DMS79 treated with DMSO at 0.1 percent for 48 hours (cell line): Measurements from ENCODE around the gene FHIT.
"Not testable (repeated sequence)": the region's sequence is repeated elsewhere in the genome, so short reads cannot be mapped to it uniquely, and the experiment has no call there.

Experiments
- DNase-seq: peaks from one replicate; lab custom pipeline; 2025; lab: John Stamatoyannopoulos, UW

Gene FHIT

DNA sequence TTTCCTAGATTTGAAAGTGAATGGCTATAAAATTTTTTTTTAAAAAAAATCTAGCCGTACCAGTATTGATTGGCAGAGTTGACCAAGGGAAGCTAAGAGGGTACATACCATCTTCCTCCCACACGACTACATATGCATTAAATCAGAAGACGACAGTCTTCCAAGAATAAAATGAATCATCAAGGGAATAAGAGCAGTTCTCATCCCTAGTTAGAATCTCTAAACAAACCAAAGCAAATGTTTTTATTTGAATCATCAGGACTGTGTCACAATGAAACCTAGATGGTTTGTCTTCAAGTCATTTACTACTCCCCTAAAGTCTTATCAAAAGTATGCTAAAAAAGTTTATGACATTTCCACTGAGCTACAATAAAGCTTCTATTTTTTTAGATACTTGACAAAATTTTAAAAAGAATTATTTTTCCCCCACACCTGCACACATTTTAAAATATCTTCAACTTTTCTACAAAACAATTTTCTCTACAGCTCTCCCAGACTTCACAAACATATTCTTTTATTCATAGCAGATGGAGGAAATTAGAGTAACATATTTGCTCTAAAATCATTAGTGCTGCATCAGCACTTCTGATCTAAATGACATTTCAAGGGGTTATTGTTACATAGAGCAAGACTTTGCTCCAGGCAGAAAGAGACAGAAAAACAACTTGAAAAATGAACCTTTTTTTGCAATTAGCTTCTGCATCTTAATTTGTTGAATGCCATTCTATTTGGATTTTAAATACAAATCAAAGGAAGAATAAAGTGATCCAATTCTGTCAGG, 547.1 kb downstream of the FHIT start:
- DNase-seq = no peak

DNA sequence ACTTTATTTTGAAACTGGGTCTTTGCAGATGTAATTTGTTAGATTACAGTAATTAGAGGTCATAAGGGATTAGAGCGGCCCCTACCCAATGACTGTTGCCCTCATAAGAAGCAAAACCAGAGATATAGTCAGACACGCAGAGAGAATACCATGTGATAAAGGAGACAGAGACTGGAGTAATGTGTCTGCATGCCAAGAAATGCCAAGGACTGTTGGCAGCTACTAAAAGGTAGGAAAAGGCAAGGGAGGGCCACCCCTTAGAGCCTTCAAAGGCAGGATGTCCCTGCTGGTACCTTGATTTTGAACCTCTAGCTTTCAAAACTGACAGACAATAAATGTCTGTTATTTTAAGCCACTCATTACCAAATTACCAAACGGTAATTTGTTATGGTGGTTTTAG, 548.2 kb downstream of the FHIT start:
- DNase-seq = no peak

DNA sequence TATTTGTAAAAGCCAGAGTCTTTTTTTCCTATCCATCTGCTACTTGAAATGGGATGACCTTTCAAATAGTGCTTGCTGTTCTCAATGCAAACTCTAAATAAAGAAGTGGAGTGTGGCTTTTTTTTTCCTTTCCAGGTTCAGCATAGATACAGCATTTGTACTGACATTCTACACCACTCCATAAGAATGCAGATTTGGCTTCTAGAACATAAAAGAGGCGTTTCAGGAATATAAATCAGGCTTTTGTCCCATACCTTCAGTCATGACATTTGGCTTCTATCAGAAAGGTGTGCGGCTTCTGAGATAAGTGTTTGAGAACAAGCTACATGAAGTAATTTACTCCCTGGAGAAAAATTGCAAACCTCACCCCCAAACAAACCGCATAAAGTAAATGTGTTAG, 553.1 kb downstream of the FHIT start:
- no peak for DNase-seq

DNA sequence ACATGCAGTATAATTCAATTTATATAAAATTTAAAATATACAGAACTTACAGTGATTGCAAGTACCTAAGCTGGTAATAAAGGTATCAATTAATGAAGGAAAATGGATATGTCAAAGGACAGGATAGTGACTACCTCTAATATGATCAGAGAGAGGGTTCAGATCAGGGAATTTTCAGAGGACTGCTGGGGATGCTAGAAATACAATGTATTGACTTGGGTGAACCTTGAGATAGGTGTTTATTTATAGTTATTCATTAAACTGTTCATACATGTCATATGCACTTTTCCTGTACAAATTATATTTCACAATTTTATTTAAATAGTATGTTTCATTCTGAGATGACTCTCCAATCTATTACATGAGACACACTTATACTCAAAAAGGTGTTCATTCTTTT, 554.1 kb downstream of the FHIT start:
- DNase-seq = no peak

DNA sequence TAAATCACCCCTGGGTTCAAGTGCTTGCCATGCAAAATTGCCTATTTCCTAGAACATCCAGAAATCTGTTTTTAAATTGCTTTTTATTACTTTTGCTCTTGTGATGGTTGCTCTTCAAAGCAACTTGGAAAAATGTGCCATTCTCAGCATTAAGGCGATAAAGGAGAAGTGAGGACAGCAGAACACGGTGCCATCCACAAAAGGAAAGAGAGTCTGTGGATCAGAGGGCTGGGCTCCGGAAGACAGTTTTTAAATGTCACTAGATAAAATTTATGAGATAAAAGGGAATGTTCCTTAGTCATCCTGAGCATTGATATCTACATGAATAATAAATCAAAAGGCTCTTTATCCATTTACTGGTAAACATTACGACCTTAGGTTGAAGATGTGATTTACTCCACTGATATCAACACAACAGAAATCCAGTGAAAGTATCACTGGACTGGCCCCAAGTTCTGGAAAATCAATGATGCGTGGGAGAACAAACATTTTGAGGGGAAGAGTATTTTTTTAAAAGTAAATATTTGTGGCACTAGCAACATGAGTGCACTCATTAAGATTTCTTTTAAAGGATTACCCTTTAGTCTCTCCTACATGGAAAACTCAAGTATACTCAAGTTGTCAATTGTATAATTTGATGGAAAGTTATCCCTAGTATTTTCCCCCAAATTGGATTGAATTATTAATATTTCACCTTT, 554.7 kb downstream of the FHIT start:
- peak; percentile 55 for DNase-seq

DNA sequence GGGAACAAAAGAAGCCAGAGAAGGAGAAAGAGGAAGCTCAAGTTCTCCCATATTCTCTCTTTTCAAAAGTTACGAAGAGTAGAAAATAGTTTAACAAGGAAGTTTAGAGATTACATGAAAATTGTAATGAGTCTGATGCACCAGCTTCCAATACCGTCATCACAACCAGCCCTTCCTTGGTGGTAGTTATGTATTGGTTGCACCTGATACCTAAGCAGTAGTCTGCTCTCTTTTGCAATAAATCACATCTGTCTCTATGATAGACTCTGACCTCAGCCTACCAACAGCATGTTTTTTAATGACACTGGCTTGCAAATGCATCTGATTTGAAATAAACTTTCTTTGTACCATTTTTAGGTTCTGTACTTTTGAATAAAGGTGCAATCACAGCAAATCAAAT, 575.8 kb downstream of the FHIT start:
- DNase-seq = no peak

DNA sequence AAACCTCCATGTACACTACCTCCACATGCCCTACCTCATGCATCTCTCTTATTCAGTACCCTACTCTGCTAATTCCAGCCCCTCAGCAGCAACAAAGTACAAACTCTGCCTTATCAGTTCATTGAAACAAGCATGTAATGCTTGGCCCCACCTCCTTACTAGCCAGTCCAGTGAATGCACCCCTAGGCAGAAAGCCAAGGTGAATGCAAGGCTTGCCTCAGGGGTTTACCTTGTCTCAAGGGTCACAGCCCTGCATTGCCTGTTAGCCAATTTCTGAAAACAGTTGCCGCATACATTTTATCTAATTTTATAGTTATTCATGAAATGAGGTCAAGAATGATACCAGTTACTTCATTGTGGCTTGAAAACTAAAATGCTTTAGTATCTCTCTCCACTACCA, 576.4 kb downstream of the FHIT start:
- no peak for DNase-seq

DNA sequence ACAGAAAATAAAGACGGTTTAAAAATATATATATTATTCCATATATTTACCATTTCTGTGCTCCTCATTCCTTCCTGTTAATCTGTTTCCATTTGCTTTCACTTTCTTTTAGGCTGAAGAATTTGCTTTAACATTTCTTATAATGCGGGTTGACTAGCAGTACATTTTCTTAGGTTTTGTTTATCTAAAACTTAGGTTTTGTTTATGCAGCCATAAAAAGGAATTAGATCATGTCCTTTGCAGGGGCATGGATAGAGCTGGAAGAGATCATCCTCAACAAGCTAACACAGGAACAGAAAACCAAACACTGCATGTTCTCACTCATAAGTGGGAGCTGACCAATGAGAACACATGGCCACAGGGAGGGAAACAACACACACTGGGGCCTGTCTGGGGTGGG, 578.1 kb downstream of the FHIT start:
- no peak for DNase-seq

DNA sequence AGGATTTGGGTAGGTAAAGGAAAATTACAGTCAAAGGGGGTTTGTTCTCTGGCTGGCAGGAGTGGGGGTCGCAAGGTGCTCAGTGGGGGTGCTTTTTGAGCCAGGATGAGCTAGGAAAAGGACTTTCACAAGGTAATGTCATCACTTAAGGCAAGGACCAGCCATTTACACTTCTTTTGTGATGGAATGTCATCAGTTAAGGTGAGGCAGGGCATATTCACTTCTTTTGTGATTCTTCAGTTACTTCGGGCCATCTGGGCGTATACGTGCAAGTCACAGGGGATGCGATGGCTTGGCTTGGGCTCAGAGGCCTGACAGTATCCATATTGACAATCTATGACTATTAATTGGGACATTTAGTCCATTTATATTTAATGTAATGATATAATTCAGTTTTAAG, 578.9 kb downstream of the FHIT start:
- DNase-seq = not testable (repeated sequence)

DNA sequence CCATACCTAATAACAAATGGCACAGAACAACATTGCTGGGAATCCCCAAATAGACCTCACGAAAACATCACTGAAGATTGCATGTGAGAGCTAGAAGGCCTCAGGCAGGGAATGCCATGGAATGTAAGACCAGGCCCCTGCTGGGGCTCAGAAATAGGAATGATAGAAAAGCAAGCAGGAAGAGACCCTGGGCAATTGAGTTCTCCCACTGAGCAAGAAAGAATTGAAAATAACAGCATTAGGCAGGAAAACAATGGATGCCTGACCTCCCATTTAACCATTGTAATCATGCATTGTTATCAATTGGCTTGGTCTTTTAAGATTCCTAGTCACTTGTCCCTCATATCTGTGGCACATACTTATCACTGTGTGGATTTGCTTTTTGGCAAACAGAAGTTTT, 581.6 kb downstream of the FHIT start:
- DNase-seq = no peak

DNA sequence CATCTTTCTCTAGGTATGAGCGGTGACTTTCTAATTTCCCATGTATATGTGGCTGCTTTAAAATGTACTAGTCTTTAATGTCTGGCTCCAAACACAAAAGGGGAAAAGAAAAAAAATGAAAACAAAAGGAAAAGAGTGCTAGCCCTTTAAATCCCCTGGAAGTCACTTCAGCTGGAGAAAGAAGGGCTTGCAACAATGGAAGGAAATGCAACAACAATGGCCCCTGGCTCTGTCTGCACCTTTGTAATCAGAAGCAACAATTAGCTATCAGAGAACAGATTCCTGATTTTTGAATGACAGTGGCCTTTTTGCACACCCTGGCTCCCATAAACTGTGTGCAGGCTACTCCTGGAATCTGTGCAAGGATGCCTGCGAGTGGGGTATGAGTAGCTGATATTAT, 591.2 kb downstream of the FHIT start:
- DNase-seq = no peak

DNA sequence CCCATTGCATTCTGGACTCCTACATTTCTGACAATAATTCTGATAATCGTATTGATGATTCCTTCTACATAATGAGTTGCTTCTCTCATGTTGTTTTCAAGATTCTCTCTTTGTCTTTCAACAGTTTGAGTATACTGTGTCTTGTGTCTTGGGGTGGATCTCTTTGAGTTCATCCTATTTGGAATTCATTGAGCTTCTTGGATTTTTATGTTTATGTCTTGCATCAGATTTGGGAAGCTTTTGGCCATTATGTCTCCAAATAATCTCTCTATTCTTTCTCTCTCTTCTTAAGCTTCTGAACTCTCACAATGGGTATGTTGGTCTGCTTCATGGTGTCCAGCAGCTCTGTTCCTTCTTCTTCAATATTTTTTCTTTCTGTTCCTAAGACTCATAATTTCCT, 592.2 kb downstream of the FHIT start:
- no peak for DNase-seq

DNA sequence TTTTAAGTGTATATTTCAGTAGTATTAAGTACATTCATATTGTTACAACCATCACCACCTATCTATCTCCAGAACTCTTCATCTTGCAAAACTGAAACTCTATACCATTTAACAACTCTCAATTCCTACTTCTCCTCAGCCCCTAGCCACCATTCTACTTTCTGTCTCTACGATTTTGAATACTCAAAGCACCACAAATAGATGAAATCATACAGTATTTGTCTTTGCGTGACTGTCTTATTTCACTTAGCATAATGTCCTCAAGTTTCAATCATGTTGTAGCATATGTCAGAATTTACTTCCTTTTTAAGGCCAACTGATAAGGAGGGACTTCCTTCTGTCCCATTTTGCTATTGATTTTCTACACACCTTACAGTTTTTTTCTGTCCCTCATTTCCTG, 593.3 kb downstream of the FHIT start:
- no peak for DNase-seq

DNA sequence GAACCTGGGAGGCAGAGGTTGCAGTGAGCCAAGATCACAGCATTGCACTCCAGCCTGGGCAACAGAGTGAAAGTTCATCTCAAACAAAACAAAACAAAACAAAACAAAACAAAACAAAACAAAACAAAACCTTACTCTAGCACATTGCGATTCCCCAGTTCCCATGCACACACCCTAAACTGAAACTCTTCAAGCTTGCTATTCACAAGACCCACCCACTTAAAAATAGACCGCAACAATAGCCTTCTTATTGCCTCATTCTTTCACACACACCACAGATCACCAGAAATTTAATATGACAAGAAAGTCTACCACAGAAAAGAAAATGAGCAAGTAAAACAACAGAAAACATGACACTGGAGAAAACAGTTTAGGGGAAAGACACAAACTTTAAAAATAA, 598.4 kb downstream of the FHIT start:
- DNase-seq = no peak

DNA sequence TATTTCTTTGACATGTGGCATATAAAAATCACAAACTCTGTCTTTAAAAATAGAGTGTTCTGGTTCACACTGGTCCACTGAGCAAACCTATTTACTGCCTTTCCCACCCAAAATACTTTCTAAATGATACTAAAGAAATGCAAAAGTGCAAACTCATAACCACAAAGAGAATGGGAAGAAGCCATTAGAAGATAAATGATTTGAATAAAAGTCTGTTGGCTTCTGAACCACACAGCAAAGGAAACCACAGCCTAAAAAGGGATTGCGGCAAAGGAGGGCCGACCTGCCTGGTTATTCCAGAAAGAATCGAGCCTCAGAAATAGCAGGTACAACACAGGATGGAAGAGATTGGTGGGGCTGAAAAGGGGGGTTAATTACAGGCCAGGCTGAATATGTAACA, 599.5 kb downstream of the FHIT start:
- DNase-seq = no peak

DNA sequence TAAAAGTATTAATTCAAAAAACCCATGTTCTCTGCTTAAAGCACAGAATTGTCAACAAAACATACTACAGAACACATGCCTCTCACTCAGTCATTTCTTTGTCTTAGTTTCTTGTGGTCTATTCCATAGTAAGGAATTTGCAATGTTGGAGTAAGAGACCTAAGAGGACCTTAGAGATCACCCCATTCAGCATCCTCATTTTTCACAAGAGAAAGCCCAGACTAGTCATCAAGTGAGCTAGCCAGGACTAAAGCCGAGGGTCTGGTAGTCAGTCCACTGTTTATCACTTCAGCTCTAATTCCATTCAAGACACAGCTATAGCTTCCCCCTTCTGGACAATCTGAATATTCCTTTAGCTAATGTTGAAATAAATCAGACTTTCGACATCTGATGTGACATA, 601.1 kb downstream of the FHIT start:
- no peak for DNase-seq

DNA sequence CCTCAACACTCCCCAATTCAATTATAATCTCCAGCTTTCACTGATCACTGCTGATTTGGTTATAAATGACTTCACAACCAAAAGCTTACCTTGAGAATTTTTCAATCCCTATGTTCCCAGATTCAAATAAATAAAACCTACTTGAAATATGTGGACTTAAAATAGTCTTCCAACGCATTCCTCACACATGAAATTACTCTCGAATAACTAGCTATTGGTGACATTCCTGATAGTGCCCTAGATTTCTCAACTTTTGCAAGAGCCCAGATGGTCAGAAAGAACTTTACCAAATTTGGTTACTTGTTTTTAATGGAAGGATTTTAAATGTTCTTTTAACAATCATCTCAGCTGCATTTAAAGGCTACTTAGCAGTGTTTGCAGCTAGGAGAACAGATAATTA, 605.5 kb downstream of the FHIT start:
- DNase-seq = no peak

DNA sequence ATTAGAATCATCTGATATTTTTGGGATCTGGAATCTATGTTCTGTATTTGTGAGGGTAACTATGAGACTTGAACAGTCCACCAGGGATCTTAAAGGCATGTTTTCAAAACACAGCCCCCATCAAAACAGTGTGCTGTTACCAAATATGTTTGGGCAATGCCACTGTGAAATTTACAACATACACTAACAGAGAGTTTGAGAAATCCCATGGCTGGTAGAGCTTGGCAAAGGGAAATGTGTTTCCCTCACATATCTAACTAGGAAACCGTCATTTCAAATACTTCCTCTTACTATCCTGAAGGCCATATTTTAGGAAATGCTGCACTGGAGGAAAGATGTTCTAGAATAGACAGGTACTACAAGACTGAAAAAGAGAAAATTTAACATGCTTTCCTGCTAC, 607.4 kb downstream of the FHIT start:
- DNase-seq = no peak

DNA sequence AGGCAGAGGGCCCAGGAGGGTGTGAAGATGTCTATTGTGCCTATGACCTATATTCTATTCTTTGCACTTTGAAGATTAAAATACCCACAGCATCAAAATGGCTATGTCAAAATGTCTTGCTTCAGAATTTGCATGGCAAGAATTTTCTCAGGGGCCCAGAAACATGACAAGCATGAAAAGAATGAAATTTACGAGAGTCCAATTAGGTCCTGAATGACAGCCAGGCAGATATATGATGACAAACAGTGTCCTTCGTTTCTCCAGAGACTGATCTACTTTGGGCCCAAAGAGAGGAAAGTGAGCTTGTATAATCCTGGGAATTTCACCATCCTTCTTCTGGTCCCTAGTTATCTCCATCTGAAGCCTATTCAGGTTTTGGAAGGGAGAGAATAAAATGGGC, 609.9 kb downstream of the FHIT start:
- no peak for DNase-seq

DNA sequence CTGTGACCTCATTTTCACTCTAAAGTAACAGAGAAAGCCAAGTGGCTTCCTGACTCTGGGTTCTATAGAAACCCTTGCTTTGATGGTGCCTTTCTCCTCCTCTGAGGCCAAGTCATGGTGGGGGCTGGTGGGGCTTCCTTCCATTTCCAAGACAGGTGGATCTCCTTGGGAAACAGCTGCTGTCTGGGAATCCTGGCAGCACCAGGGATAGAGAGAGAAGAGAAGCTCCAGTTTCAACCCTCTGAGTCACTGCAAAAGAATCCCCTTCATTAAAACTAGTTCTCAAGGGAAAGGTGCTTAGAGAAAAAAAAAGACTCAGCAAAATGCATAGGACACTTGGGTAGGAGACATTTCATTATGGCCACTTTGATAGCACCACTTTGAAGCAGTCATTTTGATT, 614.4 kb downstream of the FHIT start:
- DNase-seq = no peak

DNA sequence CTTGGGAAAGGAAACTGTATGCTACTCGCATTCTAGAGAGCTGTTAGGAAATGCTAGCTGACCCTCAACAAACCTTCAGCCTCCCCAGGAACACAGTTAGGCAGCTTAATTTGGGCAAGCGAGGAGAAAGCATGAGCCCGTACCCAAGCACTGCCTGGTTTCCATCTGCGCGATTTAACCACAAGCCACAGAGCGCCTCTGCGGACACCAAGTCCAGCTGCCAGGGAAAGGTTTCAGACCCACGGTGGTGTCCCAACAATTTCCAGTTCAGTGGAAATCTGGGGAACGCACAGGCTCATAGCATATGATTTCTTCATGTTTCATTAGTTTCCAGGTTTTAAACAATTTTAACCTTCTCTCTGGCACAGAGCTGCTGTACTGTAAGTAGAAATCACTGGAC, 617.6 kb downstream of the FHIT start:
- DNase-seq = no peak

DNA sequence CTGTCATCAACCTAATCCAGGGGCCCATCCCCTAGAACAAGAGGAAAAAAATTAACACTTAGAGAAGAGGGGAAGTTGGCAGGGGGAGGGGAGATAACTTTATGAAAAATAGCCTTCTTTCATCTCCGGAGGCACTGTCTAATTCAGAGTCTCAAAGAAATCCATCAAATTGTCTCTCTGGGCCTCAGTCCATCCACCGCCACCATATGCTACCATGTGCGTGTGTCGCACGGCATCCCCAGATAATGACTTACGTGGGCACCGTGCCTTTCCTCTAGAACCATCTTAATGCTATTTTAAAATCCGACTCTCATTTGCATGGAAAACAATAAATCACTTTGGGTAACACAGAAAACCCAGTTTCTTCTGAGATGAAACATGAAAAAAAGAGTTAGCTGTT, 619.7 kb downstream of the FHIT start:
- no peak for DNase-seq

DNA sequence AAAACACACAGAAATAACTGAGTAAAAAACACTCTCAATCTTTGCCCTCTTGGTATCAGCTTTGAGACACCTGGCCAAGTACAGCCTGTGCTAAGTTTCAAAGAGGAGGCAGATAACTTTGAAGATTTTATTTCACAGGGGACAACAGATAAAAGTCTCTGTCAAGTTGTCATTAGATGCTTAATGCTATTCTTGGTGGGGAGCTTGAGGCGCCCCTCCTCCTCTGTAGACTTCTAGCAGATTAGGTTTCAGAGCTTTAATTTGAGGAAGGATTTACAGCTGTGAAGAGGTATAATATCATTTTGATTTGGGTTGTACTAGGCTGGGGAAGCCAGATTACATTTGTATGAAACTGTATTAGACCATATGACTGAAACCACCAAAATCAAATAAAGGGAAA, 620.3 kb downstream of the FHIT start:
- no peak for DNase-seq

DNA sequence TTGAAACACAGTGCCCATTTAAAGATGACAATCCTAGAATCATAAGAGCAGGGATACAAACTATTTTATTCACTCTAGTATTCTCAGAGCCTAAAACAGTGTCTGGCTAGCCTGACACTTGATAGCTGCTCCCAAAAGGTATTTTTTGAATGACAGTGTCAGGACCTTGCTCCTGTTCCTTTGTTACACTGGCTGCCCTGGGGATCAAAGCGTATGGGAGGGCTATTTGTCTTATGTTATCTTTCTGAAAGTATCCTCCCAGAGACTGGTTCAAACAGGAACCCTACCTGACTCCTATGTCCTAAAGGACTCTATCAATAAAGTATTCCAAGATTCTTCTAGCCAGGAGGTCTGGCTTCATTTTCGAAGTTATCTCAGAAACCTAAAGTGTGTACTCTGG, 621.4 kb downstream of the FHIT start:
- DNase-seq = no peak
